Measurements from ENCODE around the gene PPP1R3G.

- TF ChIP-seq NFE2L2 (IDR thresholded peaks at IDR 0.05; ENCODE audit: low read depth, low read length) = no peak
- no peak for TF ChIP-seq CTCF (conservative IDR thresholded peaks at IDR 0.05; ENCODE audit: low read depth, low read length)
- no peak for TF ChIP-seq POLR2A (IDR thresholded peaks at IDR 0.05; ENCODE audit: low read depth, low read length)
- no peak for TF ChIP-seq FOS (IDR thresholded peaks at IDR 0.05; ENCODE audit: low read depth, low read length)
- TF ChIP-seq SMC3 (IDR thresholded peaks at IDR 0.05; ENCODE audit: low read depth, low read length) = no peak
- no peak for TF ChIP-seq RFX5 (IDR thresholded peaks at IDR 0.05; ENCODE audit: low read depth, low read length)
- TF ChIP-seq RCOR1 (IDR thresholded peaks at IDR 0.05; ENCODE audit: insufficient replicate concordance, low read length) = no peak
- TF ChIP-seq MXI1 (IDR thresholded peaks at IDR 0.05; ENCODE audit: borderline replicate concordance, low read depth, low read length) = no peak
- no peak for TF ChIP-seq MAZ (IDR thresholded peaks at IDR 0.05; ENCODE audit: borderline replicate concordance, low read depth, low read length)
- no peak for TF ChIP-seq CEBPB (IDR thresholded peaks at IDR 0.05; ENCODE audit: low read depth, low read length)
- no peak for TF ChIP-seq ELK1 (IDR thresholded peaks at IDR 0.05; ENCODE audit: borderline replicate concordance, low read depth, low read length)
- TF ChIP-seq RAD21 (IDR thresholded peaks at IDR 0.05; ENCODE audit: low read length) = no peak
Measured at GRCh38 chr6:5087389-5087788, 2.2 kb downstream of the PPP1R3G start.

Measured in IMR-90 (cell line).